GM12878 (cell line): ENCODE measurements around the gene ANKRD11. TPM values are rescaled to one million over a fixed set of nuclear protein-coding genes. Genes with fewer than 3 reads are reported as not detected.

Experiments used
- ATAC-seq: fragments of 200-7000 bp; cut with Tn5 transposase; 3 replicates; pipeline ENCODE4 v1.9.1; 2020; ENCODE audit warnings: mild to moderate bottlenecking, moderate library complexity
- BruUV-seq: library from RNA; stranded (reverse); fragments of 400-500 nt; replicated peaks from 2 replicates; lab custom pipeline; 2021; lab: Mats Ljungman, UMichigan
- CTCF ChIA-PET: fragments of 300-600 bp; sonication (Branson Sonifier 250); formaldehyde crosslinking; extraction: SDS; loops from one replicate; lab custom pipeline; 2021; ENCODE audit warnings: inconsistent platforms; lab: Yijun Ruan, JAX
- POLR2A ChIA-PET: fragments of 350-600 bp; formaldehyde crosslinking; extraction: SDS; loops from one replicate; lab custom pipeline; 2021; ENCODE audit warnings: inconsistent platforms; lab: Charles Lee
- RAD21 ChIA-PET: fragments of 300-600 bp; sonication (Branson Sonifier 250); formaldehyde crosslinking; loops from one replicate; lab custom pipeline; 2023; ENCODE audit warnings: antibody characterized with exemption; ENCODE audit not compliant: unreplicated experiment; lab: Charles Lee
- SMC1A ChIA-PET: fragments of 300-600 bp; sonication (Branson Sonifier 250); formaldehyde crosslinking; loops from one replicate; lab custom pipeline; 2023; ENCODE audit not compliant: unreplicated experiment, uncharacterized antibody; lab: Charles Lee
- DNase-seq: peaks from one replicate; pipeline ENCODE4 v3.0.0-alpha.2; 2011; ENCODE audit warnings: low read depth, low spot score
- FAIRE-seq: peaks from 3 replicates; lab custom pipeline; 2011; peaks lifted over from hg19 to GRCh38; lab: Jason Lieb, UNC
- H2AFZ ChIP-seq: 2 replicates; pipeline ENCODE4 v1.6.0; 2011; ENCODE audit warnings: low read depth, low read length, control low read depth; ENCODE audit not compliant: control insufficient read depth
- H3K27ac ChIP-seq: 2 replicates; pipeline ENCODE4 v1.5.1; 2011; ENCODE audit warnings: control low read depth; ENCODE audit not compliant: control insufficient read depth, insufficient read depth
- H3K27me3 ChIP-seq, 2 experiments: replicated peaks in 1 of 2; 2 replicates each; pipeline versions ENCODE4 v1.6.0 to v1.6.1; 2011; ENCODE audit warnings: low read length in 1 of 2; ENCODE audit not compliant: control insufficient read depth in 2 of 2, insufficient read depth in 2 of 2
- H3K36me3 ChIP-seq, 2 experiments: 2 replicates each; pipeline ENCODE4 v1.5.1; 2011; ENCODE audit warnings: low read length in 1 of 2; ENCODE audit not compliant: control insufficient read depth in 2 of 2, insufficient read depth in 2 of 2
- H3K4me1 ChIP-seq: 2 replicates; pipeline ENCODE4 v1.6.1; 2011; ENCODE audit warnings: mild to moderate bottlenecking, low read length, moderate library complexity, mixed read lengths; ENCODE audit not compliant: control insufficient read depth, insufficient read depth
- H3K4me2 ChIP-seq: 2 replicates; pipeline ENCODE4 v1.6.0; 2011; ENCODE audit warnings: control low read depth; ENCODE audit not compliant: control insufficient read depth, insufficient read depth
- H3K4me3 ChIP-seq: fragments of 200-600 bp; sonication (generic); 2 replicates; pipeline ENCODE4 v1.5.1; 2016
- H3K79me2 ChIP-seq: 2 replicates; pipeline ENCODE4 v1.6.0; 2011; ENCODE audit warnings: low read length; ENCODE audit not compliant: control insufficient read depth, insufficient read depth
- H3K9ac ChIP-seq: 2 replicates; pipeline ENCODE4 v1.8.0; 2011; ENCODE audit warnings: low read length, control low read depth, mixed read lengths; ENCODE audit not compliant: control insufficient read depth, insufficient read depth
- H3K9me3 ChIP-seq: replicated peaks from 3 replicates; pipeline ENCODE4 v1.5.1; 2011; ENCODE audit warnings: mild to moderate bottlenecking, low read length; ENCODE audit not compliant: control insufficient read depth, insufficient read depth
- H4K20me1 ChIP-seq: 2 replicates; pipeline ENCODE4 v1.6.0; 2011; ENCODE audit not compliant: control insufficient read depth, insufficient read depth
- MXI1 ChIP-seq: fragments of 150-350 bp; IDR thresholded peaks from 2 replicates; pipeline ENCODE4 v1.6.1; 2011; ENCODE audit warnings: low read depth, mild to moderate bottlenecking, inconsistent platforms, low read length, improper control_type of control experiment
- POLR2A ChIP-seq: IDR thresholded peaks from 2 replicates; pipeline ENCODE4 v1.6.1; 2011; ENCODE audit warnings: low read depth, mild to moderate bottlenecking, low read length
- REST ChIP-seq: IDR thresholded peaks from 2 replicates; pipeline ENCODE4 v1.6.1; 2012; ENCODE audit warnings: mild to moderate bottlenecking, low read depth, low read length
- SUZ12 ChIP-seq: fragments of 200-600 bp; sonication (generic); IDR thresholded peaks from one replicate; pipeline ENCODE4 v1.6.1; 2018; ENCODE audit warnings: antibody characterized with exemption, mild to moderate bottlenecking; ENCODE audit not compliant: unreplicated experiment
- WRNIP1 ChIP-seq: IDR thresholded peaks from 2 replicates; pipeline ENCODE4 v1.6.1; 2011; ENCODE audit warnings: low read depth, low read length, improper control_type of control experiment, borderline replicate concordance
- ZBTB40 ChIP-seq: fragments of 450-650 bp; IDR thresholded peaks from 2 replicates; pipeline ENCODE4 v1.6.1; 2016; ENCODE audit warnings: mild to moderate bottlenecking, moderate library complexity, borderline replicate concordance
- WGBS: methylation state at CpG from one replicate; pipeline ENCODE4 v1.1.6; 2016; ENCODE audit warnings: low lambda C conversion rate; ENCODE audit not compliant: insufficient replicate concordance, insufficient coverage; ENCODE audit errors: missing lambda C conversion rate; 5-methylcytosine and 5-hydroxymethylcytosine counted together
- in situ Hi-C: fragments of 300-500 bp; cut with MboI; formaldehyde crosslinking; loops from 9 replicates; pipeline ENCODE4 v1.14.3; 2018; ENCODE audit warnings: mixed read lengths
- intact Hi-C: fragments of 100-400 bp; cut with micrococcal nuclease; formaldehyde crosslinking; loops from one replicate; pipeline ENCODE4 v1.14.2; 2022; ENCODE audit not compliant: unreplicated experiment
- polyA plus RNA-seq, 11 experiments: library from polyadenylated mRNA; depleted of rRNA in 4 of 11; unstranded in 6 of 11; stranded (reverse) in 5 of 11; fragments of >200 nt; fragmentation: Nextera tagmentation in 4 of 11; fragmentation: Illumina TruSeq in 1 of 11; extraction: Ambion mirVana in 4 of 11; extraction: Trizol in 1 of 11; gene quantifications; 1 replicate in 1 of 11; 2 replicates in 10 of 11; pipeline versions ENCODE4 v1.2.1 to v1.2.3, GENCODE V29; 2011 to 2016; ENCODE audit warnings: inconsistent platforms in 2 of 11, missing spikeins in 2 of 11, low read depth in 1 of 11
- total RNA-seq, 4 experiments: library from RNA; depleted of rRNA in 3 of 4; stranded (reverse); fragments of >200 nt in 3 of 4; fragmentation: Illumina TruSeq in 1 of 4; extraction: Trizol in 1 of 4; gene quantifications; 2 replicates each; pipeline versions ENCODE4 v1.2.1 to v1.2.3, GENCODE V29; 2013 to 2021

ANKRD11 gene
- total and polyA plus RNA-seq, 10 of the 15 experiments (the other 5 are each of a cell fraction or from before 2014, with no cell fraction given): 5.1 to 103 (median 27.4) TPM

- Histone ChIP-seq H3K4me3 (peak overlapping the region; percentile 19; the same call in 1 of the 2 replicates), H3K9ac (no peak overlapping the region), H3K4me2 (peak overlapping the region; percentile 21)
- in situ Hi-C loops: no loop called here
- SMC1A ChIA-PET: interaction anchor here (1.0 to 1.4 kb wide), 2 partner anchors 9 to 46 kb away, joined by 4 read pairs; no protein-coding TSS in a partner anchor
- TF ChIP-seq MXI1 (0 out of 2 replicates have a peak, but pooled peaks have one; percentile 32), WRNIP1 (no peak)
- TF ChIP-seq, all 136 proteins: peak for 1
- RAD21 ChIA-PET: no interaction called here
- POLR2A ChIA-PET: no interaction called here
- Histone ChIP-seq H2AFZ (no peak overlapping the region), H3K27me3 (no peaks in the 10 kb centered on the region), H3K27ac (no peak overlapping the region), H4K20me1 (peaks cover 34% of the 10 kb centered on the region), H3K79me2 (peaks cover 97% of the 10 kb centered on the region), H3K36me3 (peaks cover 12 to 18% of the 10 kb centered on the region in 2 experiments), H3K4me1 (peaks cover 13% of the 10 kb centered on the region), H3K9me3 (peaks cover 10% of the 10 kb centered on the region)
- DNase-seq: no peak
- ATAC-seq: peak; percentile 27; the same call in 2 of the 3 replicates
- FAIRE-seq: no peak
- intact Hi-C loops: no loop called here
- 60% methylated on average over 18 of the region's 18 CpGs for WGBS
- no TSS peak for BruUV-seq
- CTCF ChIA-PET: interaction anchor here (0.7 to 1.3 kb wide), 2 partner anchors 67 to 182 kb away, joined by 3 read pairs; no protein-coding TSS in a partner anchor
Observed at GRCh38 chr16:89374393-89374960, 115.9 kb downstream of the ANKRD11 start.

- H4K20me1 ChIP-seq: peaks cover 39% of the 10 kb centered on the region
- TF ChIP-seq SUZ12: no peak
- no peak for TF ChIP-seq ZBTB40
- TF ChIP-seq WRNIP1: no peak
- TF ChIP-seq POLR2A: no peak
- no peak for TF ChIP-seq REST
Observed at GRCh38 chr16:89373355-89374110, 116.8 kb downstream of the ANKRD11 start.

More at GRCh38 chr16:89373355-89374110, 116.8 kb downstream of the ANKRD11 start:
- CTCF ChIA-PET: no interaction called here
- no peak for ATAC-seq
- BruUV-seq: no TSS peak
- intact Hi-C loops: no loop called here
- Histone ChIP-seq H3K9ac (no peak overlapping the region), H3K4me1 (peaks cover 22% of the 10 kb centered on the region), H3K27ac (no peak overlapping the region), H3K4me3 (no peak overlapping the region), H3K27me3 (no peaks in the 10 kb centered on the region), H3K36me3 (peaks cover 12 to 18% of the 10 kb centered on the region in 2 experiments), H2AFZ (no peak overlapping the region), H3K4me2 (no peak overlapping the region), H3K9me3 (peaks cover 10% of the 10 kb centered on the region), H3K79me2 (peaks cover 98% of the 10 kb centered on the region)
- no peak for FAIRE-seq
- SMC1A ChIA-PET: no interaction called here
- in situ Hi-C loops: no loop called here
- RAD21 ChIA-PET: interaction anchor here (0.6 kb wide), 1 partner anchor 74 kb away, joined by 3 read pairs; no protein-coding TSS in a partner anchor
- WGBS: 94% methylated on average over 32 of the region's 32 CpGs
- POLR2A ChIA-PET: no interaction called here
- no peak for DNase-seq
